GM20000 (cell line): ENCODE results near the gene ARFGEF2.

Experiments
- DNase-seq: peaks from one replicate; pipeline ENCODE4 v3.0.0; 2012; ENCODE audit warnings: low spot score
- TF ChIP-seq, protein P1 (sequence below): IDR thresholded peaks from 2 replicates; pipeline ENCODE4 v1.5.1; 2012; ENCODE audit warnings: mild to moderate bottlenecking, control low read depth; ENCODE audit errors: extremely low read depth, missing control alignments

Gene ARFGEF2

DNA sequence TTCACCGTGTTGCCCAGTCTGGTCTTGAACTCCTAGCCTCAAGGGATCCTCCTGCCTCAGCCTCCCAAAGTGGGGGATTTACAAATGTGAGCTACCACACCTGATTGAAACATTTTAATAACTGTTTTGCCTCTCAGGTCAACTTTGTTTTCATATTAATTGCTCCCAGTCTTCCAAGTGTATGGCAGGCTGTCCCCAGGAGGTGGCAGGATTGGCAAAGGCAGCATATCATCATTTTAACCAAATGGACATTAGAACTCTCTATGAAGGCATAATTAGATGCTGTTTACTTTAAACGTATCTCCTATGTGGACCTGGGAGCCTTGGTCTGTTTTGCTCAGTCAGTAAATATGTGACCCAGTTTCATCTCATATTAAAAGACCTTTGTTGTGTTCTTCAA lies 65.4 kb downstream of the ARFGEF2 start:
- TF ChIP-seq, protein P1, sequence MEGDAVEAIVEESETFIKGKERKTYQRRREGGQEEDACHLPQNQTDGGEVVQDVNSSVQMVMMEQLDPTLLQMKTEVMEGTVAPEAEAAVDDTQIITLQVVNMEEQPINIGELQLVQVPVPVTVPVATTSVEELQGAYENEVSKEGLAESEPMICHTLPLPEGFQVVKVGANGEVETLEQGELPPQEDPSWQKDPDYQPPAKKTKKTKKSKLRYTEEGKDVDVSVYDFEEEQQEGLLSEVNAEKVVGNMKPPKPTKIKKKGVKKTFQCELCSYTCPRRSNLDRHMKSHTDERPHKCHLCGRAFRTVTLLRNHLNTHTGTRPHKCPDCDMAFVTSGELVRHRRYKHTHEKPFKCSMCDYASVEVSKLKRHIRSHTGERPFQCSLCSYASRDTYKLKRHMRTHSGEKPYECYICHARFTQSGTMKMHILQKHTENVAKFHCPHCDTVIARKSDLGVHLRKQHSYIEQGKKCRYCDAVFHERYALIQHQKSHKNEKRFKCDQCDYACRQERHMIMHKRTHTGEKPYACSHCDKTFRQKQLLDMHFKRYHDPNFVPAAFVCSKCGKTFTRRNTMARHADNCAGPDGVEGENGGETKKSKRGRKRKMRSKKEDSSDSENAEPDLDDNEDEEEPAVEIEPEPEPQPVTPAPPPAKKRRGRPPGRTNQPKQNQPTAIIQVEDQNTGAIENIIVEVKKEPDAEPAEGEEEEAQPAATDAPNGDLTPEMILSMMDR: no peak
- DNase-seq: no peak

DNA sequence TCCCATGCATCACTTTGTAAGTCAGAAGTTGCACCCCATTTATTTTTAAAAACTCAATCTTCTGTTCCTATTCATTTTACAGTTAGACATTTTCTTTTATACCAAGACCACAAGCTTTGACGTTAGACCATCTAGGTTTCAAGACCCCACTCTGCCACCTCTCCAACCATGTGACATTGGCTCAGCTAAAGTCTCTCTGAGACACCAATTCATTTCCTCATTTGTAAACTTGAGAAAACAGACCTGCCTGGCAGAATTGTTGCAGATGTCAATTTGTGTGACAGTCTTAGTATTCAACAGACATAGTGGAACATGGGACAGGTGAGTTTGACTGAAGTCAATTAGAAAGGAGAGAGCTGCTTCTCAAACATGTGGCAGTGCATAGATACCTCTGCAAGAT lies 69.0 kb downstream of the ARFGEF2 start:
- no peak for DNase-seq
- TF ChIP-seq, protein P1: no peak

DNA sequence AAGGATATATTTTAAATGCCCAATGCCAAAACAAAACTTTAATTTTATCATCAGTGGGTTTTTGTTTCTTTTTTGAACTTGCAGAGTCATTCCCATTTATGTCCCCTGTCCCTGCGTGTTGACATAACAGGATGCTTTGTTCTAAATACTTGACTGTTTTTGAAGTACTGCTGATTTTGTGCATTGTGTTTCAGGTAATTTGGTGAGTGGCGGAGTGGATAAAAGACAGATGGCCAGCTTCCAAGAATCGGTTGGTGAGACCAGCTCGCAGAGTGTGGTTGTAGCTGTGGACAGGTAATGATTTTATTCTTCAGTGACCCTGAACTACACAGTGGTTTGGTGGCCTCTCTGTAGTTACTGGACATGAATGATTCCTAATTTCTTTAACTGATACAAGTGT lies 74.1 kb downstream of the ARFGEF2 start:
- no peak for DNase-seq
- TF ChIP-seq, protein P1: no peak

DNA sequence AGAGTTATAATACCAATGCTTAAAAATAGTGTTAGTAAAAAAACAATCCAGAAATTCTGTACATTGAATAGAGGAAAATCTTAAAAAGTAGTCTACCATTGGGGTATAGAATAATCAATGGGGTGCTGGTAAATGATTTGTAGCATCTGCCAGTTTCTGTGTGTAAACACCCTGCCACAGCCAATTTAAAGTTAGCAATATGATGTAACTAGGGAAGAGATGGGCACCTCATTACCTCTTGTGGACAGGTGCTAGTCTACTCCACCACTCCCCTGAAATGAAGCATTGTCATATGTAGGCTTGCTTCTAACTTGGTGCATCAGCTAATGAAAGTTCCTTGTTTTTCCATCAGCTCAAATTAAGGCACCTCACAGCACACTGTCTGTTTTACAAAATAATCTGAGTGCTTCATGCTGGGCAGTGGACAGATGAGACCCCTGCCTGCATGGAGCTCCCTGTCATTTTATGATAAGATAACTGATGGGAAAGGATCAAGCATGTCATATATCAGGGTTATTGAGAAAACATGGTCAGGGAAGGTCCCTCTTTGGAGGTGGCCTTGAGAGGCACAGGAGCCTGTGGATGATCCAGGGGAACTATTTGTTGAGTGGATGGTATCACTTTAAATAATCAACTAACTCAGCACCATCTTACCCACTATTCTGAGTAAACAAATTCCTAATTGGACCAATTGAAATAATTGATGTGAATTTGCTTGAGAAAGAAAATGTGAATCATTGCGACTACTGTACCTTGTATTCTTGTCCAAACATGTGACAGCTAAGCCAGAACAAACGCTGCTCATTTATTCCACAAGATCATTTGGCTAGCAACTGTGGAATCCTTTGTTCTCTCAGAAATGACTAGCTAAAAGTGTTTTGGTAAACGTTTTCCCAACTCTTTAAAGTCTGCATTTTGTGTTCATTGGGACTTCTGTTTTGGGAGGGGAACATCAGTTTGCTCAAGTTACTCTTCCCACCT lies 78.7 kb downstream of the ARFGEF2 start:
- TF ChIP-seq, protein P1: no peak
- no peak for DNase-seq

DNA sequence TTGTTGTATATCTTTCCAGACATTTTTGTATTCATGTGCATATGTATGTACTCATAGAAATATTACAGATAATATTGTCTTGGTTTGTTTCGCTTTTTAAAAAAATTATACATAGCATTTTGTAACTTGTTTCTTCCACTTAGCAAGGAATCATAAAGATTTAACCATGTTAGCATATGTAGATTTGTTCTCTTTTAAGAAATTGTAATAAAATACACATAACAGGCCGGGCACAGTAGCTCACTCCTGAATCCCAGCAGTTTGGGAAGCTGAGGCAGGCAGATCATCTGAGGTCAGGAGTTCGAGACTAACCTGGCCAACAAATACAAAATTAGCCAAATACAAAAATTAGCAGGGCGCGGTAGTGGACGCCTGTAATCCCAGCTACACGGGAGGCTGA lies 80.2 kb downstream of the ARFGEF2 start:
- TF ChIP-seq, protein P1: no peak

DNA sequence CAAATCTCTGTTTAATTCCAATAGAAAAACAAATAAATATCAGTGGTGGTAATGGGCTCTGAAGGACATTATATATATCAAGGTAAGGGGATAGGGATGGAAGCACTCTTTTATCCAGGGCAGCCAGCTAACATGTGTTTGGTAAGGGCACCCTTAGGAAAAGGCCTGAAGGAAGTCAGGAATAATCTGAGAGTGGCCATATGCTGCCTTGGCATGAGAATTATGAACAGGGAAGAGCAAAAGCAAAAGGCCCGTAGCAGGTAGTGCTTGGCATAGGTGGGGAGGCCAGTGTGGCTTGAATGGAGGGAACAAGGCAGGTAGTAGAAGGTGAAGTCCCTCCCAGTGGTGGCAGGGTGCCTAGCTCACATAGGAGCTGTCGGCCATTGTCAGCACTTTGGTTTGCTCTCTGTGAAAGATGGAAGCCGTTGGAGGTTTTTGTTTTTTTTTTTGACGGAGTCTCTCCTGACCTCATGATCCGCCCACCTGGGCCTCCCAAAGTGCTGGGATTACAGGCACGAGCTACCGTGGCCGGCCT lies 85.0 kb downstream of the ARFGEF2 start:
- DNase-seq: no peak
- TF ChIP-seq, protein P1: no peak

More for the DNA sequence above, 80.2 kb downstream of the ARFGEF2 start:
- DNase-seq: no peak

DNA sequence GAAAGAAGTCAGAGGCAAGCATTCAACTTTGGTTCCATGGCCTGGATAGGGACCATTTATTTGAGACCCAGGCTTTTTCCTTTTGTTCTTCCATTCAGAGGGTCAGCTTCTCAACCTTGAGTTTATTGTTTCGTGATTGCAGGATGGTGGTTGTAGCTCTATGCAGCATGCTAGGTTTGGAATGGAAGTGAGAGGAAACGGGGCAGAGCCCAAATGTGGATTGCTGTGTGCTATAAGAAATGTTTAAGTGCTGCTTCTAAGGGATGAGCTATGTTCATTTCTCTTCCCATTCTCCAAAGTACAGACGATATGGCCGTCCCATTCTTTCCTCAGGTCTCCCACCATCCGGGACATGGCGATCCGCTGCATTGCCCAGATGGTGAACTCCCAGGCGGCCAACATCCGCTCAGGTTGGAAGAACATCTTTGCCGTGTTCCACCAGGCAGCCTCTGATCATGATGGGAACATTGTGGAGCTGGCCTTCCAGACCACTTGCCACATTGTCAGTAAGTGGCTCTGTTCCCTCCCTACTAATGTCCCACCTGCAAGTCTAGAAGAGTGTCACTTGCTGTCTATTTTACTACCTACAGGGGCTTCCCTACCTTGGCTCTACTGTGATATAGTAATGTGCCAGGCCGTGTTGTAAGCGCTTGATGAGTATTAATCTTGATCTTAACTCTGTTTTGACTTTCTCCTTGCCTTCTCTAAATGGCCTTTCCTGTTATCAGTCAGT lies 88.6 kb downstream of the ARFGEF2 start:
- no peak for DNase-seq
- TF ChIP-seq, protein P1: no peak
